RCC 7860 (cell line): ENCODE data around the gene WT1.

Source experiments
- DNase-seq: peaks from one replicate; pipeline ENCODE4 v3.0.0-alpha.2; 2015; ENCODE audit warnings: low spot score
- FAIRE-seq: peaks from 2 replicates; lab custom pipeline; 2012; peaks lifted over from hg19 to GRCh38; lab: Jason Lieb, UNC

WT1 gene

GRCh38 chr11:32425761-32426160 is 9.6 kb downstream of the WT1 start:
- FAIRE-seq = no peak

GRCh38 chr11:32422545-32422944 is 12.8 kb downstream of the WT1 start:
- no peak for FAIRE-seq
- DNase-seq = no peak

More at GRCh38 chr11:32425761-32426160, 9.6 kb downstream of the WT1 start:
- DNase-seq = no peak

GRCh38 chr11:32421992-32422391 is 13.3 kb downstream of the WT1 start:
- peak; percentile 76 for DNase-seq
- peak; percentile 86 for FAIRE-seq

GRCh38 chr11:32420937-32421901 is 14.1 kb downstream of the WT1 start:
- FAIRE-seq (peak; percentile 90), DNase-seq (peak; percentile 87)

- no peak for FAIRE-seq
- DNase-seq = no peak
Observed at GRCh38 chr11:32420139-32420538, 15.2 kb downstream of the WT1 start.

GRCh38 chr11:32418836-32419235 is 16.5 kb downstream of the WT1 start:
- DNase-seq = peak; percentile 72
- peak; percentile 39 for FAIRE-seq

- no peak for FAIRE-seq
- no peak for DNase-seq
Observed at GRCh38 chr11:32417806-32418205, 17.5 kb downstream of the WT1 start.

- FAIRE-seq (no peak), DNase-seq (no peak)
Observed at GRCh38 chr11:32416301-32416700, 19.0 kb downstream of the WT1 start.

- no peak for FAIRE-seq
- no peak for DNase-seq
Observed at GRCh38 chr11:32414925-32415324, 20.4 kb downstream of the WT1 start.

- no peak for FAIRE-seq
- DNase-seq = no peak
Observed at GRCh38 chr11:32411942-32412615, 23.3 kb downstream of the WT1 start.

- FAIRE-seq (no peak), DNase-seq (no peak)
Observed at GRCh38 chr11:32405592-32405991, 29.7 kb downstream of the WT1 start.

GRCh38 chr11:32402836-32403235 is 32.5 kb downstream of the WT1 start:
- FAIRE-seq = no peak
- no peak for DNase-seq

- DNase-seq = no peak
- FAIRE-seq = no peak
Observed at GRCh38 chr11:32400670-32401369, 34.5 kb downstream of the WT1 start.

- no peak for DNase-seq
- no peak for FAIRE-seq
Observed at GRCh38 chr11:32400196-32400595, 35.1 kb downstream of the WT1 start.

GRCh38 chr11:32396991-32397390 is 38.3 kb downstream of the WT1 start:
- DNase-seq = no peak
- no peak for FAIRE-seq

- FAIRE-seq (no peak), DNase-seq (no peak)
Observed at GRCh38 chr11:32396331-32396730, 39.0 kb downstream of the WT1 start.

- FAIRE-seq (no peak), DNase-seq (no peak)
Observed at GRCh38 chr11:32395127-32395526, 40.2 kb downstream of the WT1 start.

- FAIRE-seq = no peak
- no peak for DNase-seq
Observed at GRCh38 chr11:32392840-32393239, 42.5 kb downstream of the WT1 start.

- FAIRE-seq (no peak), DNase-seq (peak; percentile 62)
Observed at GRCh38 chr11:32391956-32392553, 43.3 kb downstream of the WT1 start.

- FAIRE-seq (no peak), DNase-seq (no peak)
Observed at GRCh38 chr11:32391479-32391878, 43.9 kb downstream of the WT1 start.

GRCh38 chr11:32390712-32391111 is 44.6 kb downstream of the WT1 start:
- DNase-seq = no peak
- FAIRE-seq = no peak
